GM21367 (cell line): Measurements from ENCODE around the gene WDFY4.

Experiments used
- ATAC-seq: cut with Tn5 transposase; IDR thresholded peaks from one replicate; pipeline ENCODE4 v1.9.1; 2021; ENCODE audit not compliant: unreplicated experiment

WDFY4 gene

GRCh38 chr10:48811461-48811860, 126.8 kb downstream of the WDFY4 start:
- ATAC-seq = no peak

- ATAC-seq = no peak
Observed at GRCh38 chr10:48811917-48812316, 127.2 kb downstream of the WDFY4 start.

- no peak for ATAC-seq
Observed at GRCh38 chr10:48813291-48813690, 128.6 kb downstream of the WDFY4 start.

- ATAC-seq = no peak
Observed at GRCh38 chr10:48813825-48814224, 129.2 kb downstream of the WDFY4 start.

- no peak for ATAC-seq
Observed at GRCh38 chr10:48814933-48815332, 130.3 kb downstream of the WDFY4 start.

- no peak for ATAC-seq
Observed at GRCh38 chr10:48817141-48817540, 132.5 kb downstream of the WDFY4 start.

GRCh38 chr10:48818081-48818480, 133.4 kb downstream of the WDFY4 start:
- ATAC-seq = no peak

- no peak for ATAC-seq
Observed at GRCh38 chr10:48818861-48819520, 134.3 kb downstream of the WDFY4 start.

GRCh38 chr10:48819783-48820182, 135.1 kb downstream of the WDFY4 start:
- no peak for ATAC-seq

GRCh38 chr10:48820231-48820630, 135.6 kb downstream of the WDFY4 start:
- ATAC-seq = no peak

- ATAC-seq = no peak
Observed at GRCh38 chr10:48820699-48821098, 136.0 kb downstream of the WDFY4 start.

GRCh38 chr10:48821111-48821510, 136.4 kb downstream of the WDFY4 start:
- no peak for ATAC-seq

GRCh38 chr10:48821692-48822091, 137.0 kb downstream of the WDFY4 start:
- ATAC-seq = no peak

GRCh38 chr10:48833674-48834073, 149.0 kb downstream of the WDFY4 start:
- no peak for ATAC-seq

- ATAC-seq = no peak
Observed at GRCh38 chr10:48834189-48834965, 149.7 kb downstream of the WDFY4 start.

- no peak for ATAC-seq
Observed at GRCh38 chr10:48835781-48836180, 151.1 kb downstream of the WDFY4 start.

- no peak for ATAC-seq
Observed at GRCh38 chr10:48836605-48837004, 151.9 kb downstream of the WDFY4 start.

- no peak for ATAC-seq
Observed at GRCh38 chr10:48838834-48839233, 154.2 kb downstream of the WDFY4 start.

- no peak for ATAC-seq
Observed at GRCh38 chr10:48839809-48840679, 155.4 kb downstream of the WDFY4 start.

- no peak for ATAC-seq
Observed at GRCh38 chr10:48842231-48842630, 157.6 kb downstream of the WDFY4 start.

- no peak for ATAC-seq
Observed at GRCh38 chr10:48843198-48843597, 158.5 kb downstream of the WDFY4 start.

- ATAC-seq = no peak
Observed at GRCh38 chr10:48844616-48845015, 159.9 kb downstream of the WDFY4 start.
